Lower lobe of right lung (tissue), 2 donors: ENCODE results near the gene VKORC1. TPM values are rescaled to one million over a fixed set of nuclear protein-coding genes. Genes with fewer than 3 reads are reported as not detected.

Experiments used
- ATAC-seq, 2 donors: fragments of 200-7000 bp; cut with Tn5 transposase; one replicate each; pipeline ENCODE4 v1.9.1; 2020 to 2022; ENCODE audit warnings: mild to moderate bottlenecking in 2 of 2, moderate library complexity in 2 of 2
- DNase-seq: peaks from one replicate; pipeline ENCODE4 v3.0.0-alpha.2; 2020
- H3K27ac ChIP-seq: fragments of 200-600 bp; one replicate; pipeline ENCODE4 v1.8.0; 2022
- H3K27me3 ChIP-seq: fragments of 200-600 bp; one replicate; pipeline ENCODE4 v1.8.0; 2022; ENCODE audit warnings: low read depth
- H3K36me3 ChIP-seq: fragments of 200-600 bp; one replicate; pipeline ENCODE4 v1.8.0; 2022; ENCODE audit warnings: mild to moderate bottlenecking
- H3K4me1 ChIP-seq: fragments of 200-600 bp; one replicate; pipeline ENCODE4 v1.8.0; 2022
- H3K4me3 ChIP-seq: fragments of 200-600 bp; one replicate; pipeline ENCODE4 v1.8.0; 2022; ENCODE audit warnings: mild to moderate bottlenecking
- H3K9me3 ChIP-seq: fragments of 200-600 bp; one replicate; pipeline ENCODE4 v1.8.0; 2022
- CTCF ChIP-seq: fragments of 200-600 bp; IDR thresholded peaks from one replicate; pipeline ENCODE4 v1.8.0; 2022; ENCODE audit warnings: antibody characterized with exemption, mild to moderate bottlenecking
- intact Hi-C: fragments of 100-400 bp; cut with DNase I; formaldehyde crosslinking; loops from one replicate; pipeline ENCODE4 v1.11.0; 2022
- total RNA-seq: library from RNA; stranded (reverse); fragmentation: NEBNext Ultra II Directional; extraction: Animal tissue kit (Norgen Biotek cat#: 25700); gene quantifications from one replicate; pipeline ENCODE4 v1.2.1, GENCODE V29; 2021
- donor health status: DM: no; HTN: yes; CAD: no; lungs with severe emphysema.

The VKORC1 gene
- total RNA-seq, 1 donor from 2014 or later = 65.6 TPM

DNA sequence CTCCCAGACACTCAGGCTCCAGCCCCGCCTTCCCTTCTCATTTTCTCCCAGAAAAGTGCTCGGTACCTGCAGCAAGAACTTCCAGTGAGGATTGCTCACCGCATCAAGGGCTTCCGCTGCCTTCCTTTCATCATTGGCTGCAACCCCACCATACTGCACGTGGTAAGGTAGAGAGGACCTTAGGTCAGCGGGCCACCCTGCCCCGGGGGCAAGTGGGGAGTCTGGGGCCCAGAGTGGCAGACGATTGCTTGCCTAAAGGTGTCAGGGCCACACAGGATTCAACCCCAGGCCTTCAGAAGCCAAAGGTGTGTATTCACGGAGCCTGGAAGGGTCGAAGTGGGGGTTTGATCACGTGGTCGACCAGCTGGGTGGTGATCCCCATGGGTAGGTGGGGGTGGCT, 15.0 kb upstream of the VKORC1 start:
- H3K4me1 ChIP-seq = peaks cover 37% of the 10 kb centered on the region
- intact Hi-C loops = no loop called here
- no peak for TF ChIP-seq CTCF
- H3K36me3 ChIP-seq = peaks cover 38% of the 10 kb centered on the region
- H3K4me3 ChIP-seq = no peak overlapping the region
- DNase-seq (no peak), ATAC-seq (no peak)
- no peaks in the 10 kb centered on the region for H3K27me3 ChIP-seq
- H3K9me3 ChIP-seq = no peaks in the 10 kb centered on the region
- H3K27ac ChIP-seq = no peak overlapping the region

- no peaks in the 10 kb centered on the region for H3K27me3 ChIP-seq
- peaks cover 38% of the 10 kb centered on the region for H3K36me3 ChIP-seq
- peak overlapping the region; percentile 90 for H3K27ac ChIP-seq
- H3K9me3 ChIP-seq = no peaks in the 10 kb centered on the region
- intact Hi-C loops = no loop called here
- ATAC-seq (peak in 1 of 2 donors; percentile 1), DNase-seq (no peak)
- peaks cover 31% of the 10 kb centered on the region for H3K4me1 ChIP-seq
- no peak for TF ChIP-seq CTCF
- H3K4me3 ChIP-seq = peak overlapping the region; percentile 90
Observed at GRCh38 chr16:31108794-31109558, 14.4 kb upstream of the VKORC1 start.

- DNase-seq = peak; percentile 86
- H3K27me3 ChIP-seq = no peaks in the 10 kb centered on the region
- no peaks in the 10 kb centered on the region for H3K9me3 ChIP-seq
- peak within 1 kb of the TSS; percentile 90 for H3K27ac ChIP-seq
- peaks cover 38% of the 10 kb centered on the region for H3K36me3 ChIP-seq
- no peak for TF ChIP-seq CTCF
- ATAC-seq = peak; percentile 83 to 92
- peaks cover 24% of the 10 kb centered on the region for H3K4me1 ChIP-seq
- H3K4me3 ChIP-seq = peak within 1 kb of the TSS; percentile 90
- intact Hi-C loops = no loop called here
Observed at GRCh38 chr16:31108035-31108793, 13.6 kb upstream of the VKORC1 start, which contains the start of gene BCKDK. Gene BCKDK, plus strand, starts transcription at chr16:31108386. Its CDS starts 838 bp downstream, at chr16:31109224.

DNA sequence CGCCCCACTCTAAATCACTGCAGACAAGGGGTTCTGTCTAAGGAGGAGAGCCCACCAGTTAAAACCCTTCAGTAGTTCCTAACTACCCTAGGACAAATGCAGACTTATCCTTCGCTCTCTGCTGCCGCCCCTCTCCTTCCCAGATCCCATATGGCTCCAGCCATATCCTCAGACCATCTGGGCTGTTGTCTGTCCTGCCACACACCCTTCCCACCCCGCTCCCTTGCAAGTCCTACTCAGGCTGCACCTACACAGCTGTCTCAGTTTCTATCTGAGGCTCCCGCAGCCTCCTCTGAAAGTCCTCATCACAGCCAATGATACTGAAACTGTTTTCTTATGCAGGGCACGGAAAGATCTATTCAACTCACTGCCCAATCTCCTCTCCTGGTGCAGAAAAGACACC, 12.9 kb upstream of the VKORC1 start:
- no peaks in the 10 kb centered on the region for H3K9me3 ChIP-seq
- H3K27ac ChIP-seq = no peak overlapping the region
- no peaks in the 10 kb centered on the region for H3K27me3 ChIP-seq
- no peak overlapping the region for H3K4me3 ChIP-seq
- ATAC-seq (no peak), DNase-seq (no peak)
- peaks cover 20% of the 10 kb centered on the region for H3K4me1 ChIP-seq
- peaks cover 32% of the 10 kb centered on the region for H3K36me3 ChIP-seq
- intact Hi-C loops = no loop called here
- TF ChIP-seq CTCF = no peak

DNA sequence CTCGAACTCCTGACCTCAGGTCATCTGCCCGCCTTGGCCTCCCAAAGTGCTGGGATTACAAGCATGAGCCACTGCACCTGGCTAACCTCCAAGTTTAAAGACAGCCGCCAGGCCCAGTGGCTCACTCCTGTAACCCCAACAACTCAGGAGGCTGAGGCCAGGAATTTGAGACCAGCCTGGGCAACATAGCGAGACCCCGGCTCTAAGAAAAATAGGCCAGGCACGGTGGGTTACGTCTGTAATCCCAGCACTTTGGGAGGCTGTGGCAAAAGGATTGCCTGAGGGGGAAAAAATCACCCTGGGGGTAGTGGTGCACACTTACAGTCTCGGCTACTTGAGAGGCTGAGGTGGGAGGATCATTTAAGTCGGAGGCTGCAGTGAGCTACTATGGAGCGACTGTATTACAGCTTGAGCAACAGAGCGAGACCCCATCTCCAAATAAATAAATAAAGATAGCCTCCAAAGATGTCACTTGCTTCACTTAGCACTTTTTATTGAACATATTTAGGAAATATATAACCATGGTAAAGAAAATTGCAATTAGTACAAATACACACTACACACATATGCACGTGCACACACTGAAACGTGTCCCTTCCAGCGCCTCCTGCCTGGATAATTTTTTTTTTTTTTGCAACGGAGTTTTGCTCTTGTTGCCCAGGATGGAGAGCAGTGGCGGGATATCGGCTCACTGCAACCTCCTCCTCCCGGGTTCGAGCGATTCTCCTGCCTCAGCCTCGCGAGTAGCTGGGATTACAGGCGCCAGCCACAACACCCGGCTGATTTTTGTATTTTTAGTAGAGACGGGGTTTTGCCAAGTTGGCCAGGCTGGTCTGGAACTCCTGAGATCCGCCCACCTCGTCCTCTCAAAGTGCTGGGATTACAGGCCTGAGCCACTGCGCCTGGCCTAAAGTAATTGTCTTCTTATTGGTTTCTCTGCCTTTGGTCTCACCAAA, 12.2 kb upstream of the VKORC1 start:
- Histone ChIP-seq H3K27ac (no peak overlapping the region), H3K4me1 (peaks cover 20% of the 10 kb centered on the region), H3K4me3 (no peak overlapping the region), H3K27me3 (no peaks in the 10 kb centered on the region), H3K9me3 (no peaks in the 10 kb centered on the region), H3K36me3 (peaks cover 25% of the 10 kb centered on the region)
- no peak for ATAC-seq
- intact Hi-C loops = no loop called here
- no peak for TF ChIP-seq CTCF
- DNase-seq = no peak
